Measurements from ENCODE around the gene RHOBTB3. TPM values are rescaled to one million over a fixed set of nuclear protein-coding genes. Genes with fewer than 3 reads are reported as not detected.

RHOBTB3 gene
- total RNA-seq, 1 experiment from 2014 or later: 6.8 TPM

DNA sequence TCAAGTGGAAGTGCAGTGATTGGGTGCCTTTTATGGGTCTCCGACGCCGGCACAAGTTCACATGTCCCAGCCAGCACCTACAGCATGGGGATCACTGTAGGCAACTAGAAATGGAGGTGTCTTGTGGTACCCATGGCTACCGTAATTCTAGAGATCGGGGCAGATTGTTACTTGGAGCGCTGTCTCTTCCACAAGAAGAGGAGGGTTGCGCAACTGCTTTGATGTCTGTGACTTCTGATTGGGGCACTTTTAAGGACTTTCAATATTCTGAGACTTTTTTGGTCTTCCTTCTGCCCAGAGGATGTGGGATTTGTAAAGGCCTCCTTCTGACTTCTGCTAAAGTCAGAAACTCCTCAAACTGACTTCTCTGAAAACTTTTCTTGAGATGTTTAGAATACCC, 49.5 kb downstream of the RHOBTB3 start:
- Mint-ChIP-seq H3K27ac (no peak overlapping the region), H3K4me3 (no peak overlapping the region), H3K4me1 (peaks cover 3 to 4% of the 10 kb centered on the region in 2 experiments; a peak in 1 of 4 replicates), H3K36me3 (ENCODE audit: insufficient read depth in 1 of 3, low read depth in 3 of 3) (peaks cover 0 to 2% (median 0%) of the 10 kb centered on the region in 3 experiments; a peak in 1 of 7 replicates), H3K27me3 (ENCODE audit: low read depth) (no peaks in the 10 kb centered on the region), H3K9me3 (no peaks in the 10 kb centered on the region)
- no peak overlapping the region for H2AFZ ChIP-seq (ENCODE audit: low read length)
- WGBS (ENCODE audit: extremely low coverage, insufficient read length, low lambda C conversion rate): no CpG with 5 or more reads among the region's 7 CpGs
- no peak overlapping the region for H3T11ph ChIP-seq (ENCODE audit: low read length)
- no peak overlapping the region for H3K4me2 ChIP-seq (ENCODE audit: insufficient read depth, insufficient read length, low read length)
- H3K4ac ChIP-seq (ENCODE audit: low read depth, low read length): no peak overlapping the region
- H2BK20ac ChIP-seq (ENCODE audit: low read depth, low read length, poor library complexity, severe bottlenecking): no peak overlapping the region
- no peak overlapping the region for H3K14ac ChIP-seq (ENCODE audit: insufficient read depth, low read length)
- H4K91ac ChIP-seq (ENCODE audit: insufficient read length, low read depth, low read length): no peak overlapping the region
- H3K9me3 ChIP-seq (ENCODE audit: control insufficient read depth, low read depth, low read length): no peaks in the 10 kb centered on the region
- no peak overlapping the region for H2AK5ac ChIP-seq (ENCODE audit: insufficient read length, low read length)
- H3K23ac ChIP-seq (ENCODE audit: insufficient read length, low read depth, low read length): no peak overlapping the region
- no peak for DNase-seq
- H3K23me2 ChIP-seq (ENCODE audit: insufficient read length, low read depth, low read length, poor library complexity, severe bottlenecking): no peaks in the 10 kb centered on the region
- no peaks in the 10 kb centered on the region for H3K27me3 ChIP-seq (ENCODE audit: insufficient read depth, low read length)
- H2BK120ac ChIP-seq (ENCODE audit: low read depth, low read length, poor library complexity, severe bottlenecking): no peak overlapping the region
- no peaks in the 10 kb centered on the region for H4K20me1 ChIP-seq (ENCODE audit: control insufficient read depth, insufficient read depth, insufficient read length)
- H3K79me1 ChIP-seq (ENCODE audit: insufficient read depth, low read depth, low read length, poor library complexity, severe bottlenecking): no peaks in the 10 kb centered on the region
- no peaks in the 10 kb centered on the region for H3K4me1 ChIP-seq (ENCODE audit: insufficient read depth, low read length)
- H2BK12ac ChIP-seq (ENCODE audit: insufficient read length, low read depth, low read length): no peak overlapping the region
- H2BK15ac ChIP-seq (ENCODE audit: low read depth, low read length): no peak overlapping the region
- H4K5ac ChIP-seq (ENCODE audit: insufficient read length, low read depth, low read length): no peak overlapping the region
- no peak overlapping the region for H4K8ac ChIP-seq (replicated peaks; ENCODE audit: insufficient read length, low read depth, low read length)
- no peak overlapping the region for H3K9ac ChIP-seq (ENCODE audit: extremely low read depth, insufficient read length, low read length)
- H3K18ac ChIP-seq (ENCODE audit: insufficient read length, low read depth, low read length): no peak overlapping the region
- H3K56ac ChIP-seq (ENCODE audit: insufficient read length, low read depth, low read length): no peak overlapping the region
- no peaks in the 10 kb centered on the region for H3K79me2 ChIP-seq (ENCODE audit: insufficient read depth, low read length)
- H2BK5ac ChIP-seq (ENCODE audit: insufficient read length, low read length): no peak overlapping the region
- H3K27ac ChIP-seq (ENCODE audit: insufficient read length, low read depth, low read length): no peak overlapping the region
- TF ChIP-seq, protein P1, sequence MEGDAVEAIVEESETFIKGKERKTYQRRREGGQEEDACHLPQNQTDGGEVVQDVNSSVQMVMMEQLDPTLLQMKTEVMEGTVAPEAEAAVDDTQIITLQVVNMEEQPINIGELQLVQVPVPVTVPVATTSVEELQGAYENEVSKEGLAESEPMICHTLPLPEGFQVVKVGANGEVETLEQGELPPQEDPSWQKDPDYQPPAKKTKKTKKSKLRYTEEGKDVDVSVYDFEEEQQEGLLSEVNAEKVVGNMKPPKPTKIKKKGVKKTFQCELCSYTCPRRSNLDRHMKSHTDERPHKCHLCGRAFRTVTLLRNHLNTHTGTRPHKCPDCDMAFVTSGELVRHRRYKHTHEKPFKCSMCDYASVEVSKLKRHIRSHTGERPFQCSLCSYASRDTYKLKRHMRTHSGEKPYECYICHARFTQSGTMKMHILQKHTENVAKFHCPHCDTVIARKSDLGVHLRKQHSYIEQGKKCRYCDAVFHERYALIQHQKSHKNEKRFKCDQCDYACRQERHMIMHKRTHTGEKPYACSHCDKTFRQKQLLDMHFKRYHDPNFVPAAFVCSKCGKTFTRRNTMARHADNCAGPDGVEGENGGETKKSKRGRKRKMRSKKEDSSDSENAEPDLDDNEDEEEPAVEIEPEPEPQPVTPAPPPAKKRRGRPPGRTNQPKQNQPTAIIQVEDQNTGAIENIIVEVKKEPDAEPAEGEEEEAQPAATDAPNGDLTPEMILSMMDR (conservative IDR thresholded peaks at IDR 0.05): no peak
